Ovary (tissue), 10 donors: ENCODE results near the gene NEK4. TPM values are rescaled to one million over a fixed set of nuclear protein-coding genes. Genes with fewer than 3 reads are reported as not detected.

Experiments
- DNase-seq, 5 donors: peaks; one replicate each; pipeline ENCODE4 v3.0.0-alpha.2; 2019 to 2020
- H3K27ac ChIP-seq, 2 donors: fragments of 200-600 bp; one replicate each; pipeline versions ENCODE4 v1.5.1 to v1.8.0; 2019 to 2022
- H3K27me3 ChIP-seq: fragments of 200-600 bp; one replicate; pipeline ENCODE4 v1.8.0; 2022
- H3K36me3 ChIP-seq: fragments of 200-600 bp; sonication (generic); one replicate; pipeline ENCODE4 v1.5.1; 2019
- H3K4me1 ChIP-seq: one replicate; pipeline ENCODE4 v1.8.1; 2013; ENCODE audit warnings: mild to moderate bottlenecking, moderate library complexity; ENCODE audit not compliant: insufficient read depth
- H3K4me3 ChIP-seq: fragments of 200-600 bp; sonication (generic); one replicate; pipeline ENCODE4 v1.5.1; 2017
- H3K9me3 ChIP-seq, 2 donors: fragments of 200-600 bp in 1 of 2; sonication (generic) in 1 of 2; one replicate each; pipeline versions ENCODE4 v1.5.1 to v1.8.1; 2013 to 2019; ENCODE audit warnings: mild to moderate bottlenecking in 1 of 2, moderate library complexity in 1 of 2
- EP300 ChIP-seq: sonication (generic); formaldehyde crosslinking; IDR thresholded peaks from one replicate; pipeline ENCODE4 v1.6.1; 2017; ENCODE audit warnings: antibody characterized with exemption
- POLR2A ChIP-seq: fragments of 450-650 bp; IDR thresholded peaks from one replicate; pipeline ENCODE4 v1.6.1; 2017; ENCODE audit warnings: antibody characterized with exemption, mild to moderate bottlenecking, moderate library complexity
- WGBS, 3 donors: extraction: QIAGEN DNeasy Blood & Tissue Kit in 1 of 3; methylation state at CpG; one replicate each; pipeline versions ENCODE4 v1.1.5 to v1.1.7; 2013 to 2017; 5-methylcytosine and 5-hydroxymethylcytosine counted together
- intact Hi-C, 4 donors: fragments of 100-400 bp; cut with DNase I; formaldehyde crosslinking; loops; one replicate each; pipeline versions ENCODE4 v1.11.0 to v1.15.1; 2022 to 2023
- long read RNA-seq, 3 donors: library from polyadenylated mRNA in 2 of 3; unstranded in 2 of 3; transcript quantifications; one replicate each; pipeline ENCODE4 v2.0.0 and lab custom pipeline, GENCODE V29; 2021 to 2026
- polyA plus RNA-seq, 2 donors: library from polyadenylated mRNA; stranded (reverse); fragments of 200-250 nt in 1 of 2; fragments of 350-450 nt in 1 of 2; fragmentation: Illumina TruSeq in 1 of 2; extraction: RNeasy Lipid Tissue Mini Kit (QIAGEN cat#74804) in 1 of 2; gene quantifications; one replicate each; pipeline ENCODE4 v1.2.3, GENCODE V29; 2013 to 2014
- total RNA-seq, 7 donors: library from RNA; depleted of rRNA in 2 of 7; stranded (reverse); fragments of >200 nt in 2 of 7; fragmentation: NEBNext Ultra II Directional in 3 of 7; extraction: Animal tissue kit (Norgen Biotek cat#: 25700) in 3 of 7; gene quantifications; one replicate each; pipeline versions ENCODE4 v1.1.0 to v1.2.4, GENCODE V29; 2016 to 2023
- TF ChIP-seq, protein P1 (sequence below), 3 donors: fragments of 450-650 bp in 2 of 3; fragments of 200-600 bp in 1 of 3; IDR thresholded peaks; one replicate each; pipeline versions ENCODE4 v1.5.1 to v1.8.0; 2016 to 2022; ENCODE audit warnings: antibody characterized with exemption in 3 of 3, mild to moderate bottlenecking in 1 of 3
- donor health status: DM: no; HTN: no; CAD: no; lungs with moderate emphysema.
- donor health status: DM: no; HTN: no; CAD: no.
- donor health status: Bipolar disorder and iron deficiency.
- donor health status: DM: yes; HTN: yes; CAD: no.
- donor health status: DM: no; HTN: no; CAD: no.
- donor health status: DM: yes; HTN: yes; CAD: no.

Gene NEK4
- total RNA-seq (10 to 100 TPM; 20.1 to 45.9 (median 32.8) TPM), polyA plus RNA-seq (10 to 100 TPM in 1 of 2 donors, 1 to 10 TPM in 1; 8.5 to 12.0 TPM)
- long read RNA-seq, donor 1, full-length matches to known transcripts = 1 of 21 reads
- long read RNA-seq, donor 1, partial matches to known transcripts = 13 of 21 reads
- long read RNA-seq, donor 1, other reads (novel, unspliced or antisense) = 7 of 21 reads
- long read RNA-seq, donor 2, full-length matches to known transcripts = 2 of 7 reads
- long read RNA-seq, donor 2, partial matches to known transcripts = 5 of 7 reads
- long read RNA-seq, donor 2, other reads (novel, unspliced or antisense) = 0 of 7 reads
- long read RNA-seq, donor 3, full-length matches to known transcripts = 18 of 46 reads
- long read RNA-seq, donor 3, partial matches to known transcripts = 15 of 46 reads
- long read RNA-seq, donor 3, other reads (novel, unspliced or antisense) = 13 of 46 reads

DNA sequence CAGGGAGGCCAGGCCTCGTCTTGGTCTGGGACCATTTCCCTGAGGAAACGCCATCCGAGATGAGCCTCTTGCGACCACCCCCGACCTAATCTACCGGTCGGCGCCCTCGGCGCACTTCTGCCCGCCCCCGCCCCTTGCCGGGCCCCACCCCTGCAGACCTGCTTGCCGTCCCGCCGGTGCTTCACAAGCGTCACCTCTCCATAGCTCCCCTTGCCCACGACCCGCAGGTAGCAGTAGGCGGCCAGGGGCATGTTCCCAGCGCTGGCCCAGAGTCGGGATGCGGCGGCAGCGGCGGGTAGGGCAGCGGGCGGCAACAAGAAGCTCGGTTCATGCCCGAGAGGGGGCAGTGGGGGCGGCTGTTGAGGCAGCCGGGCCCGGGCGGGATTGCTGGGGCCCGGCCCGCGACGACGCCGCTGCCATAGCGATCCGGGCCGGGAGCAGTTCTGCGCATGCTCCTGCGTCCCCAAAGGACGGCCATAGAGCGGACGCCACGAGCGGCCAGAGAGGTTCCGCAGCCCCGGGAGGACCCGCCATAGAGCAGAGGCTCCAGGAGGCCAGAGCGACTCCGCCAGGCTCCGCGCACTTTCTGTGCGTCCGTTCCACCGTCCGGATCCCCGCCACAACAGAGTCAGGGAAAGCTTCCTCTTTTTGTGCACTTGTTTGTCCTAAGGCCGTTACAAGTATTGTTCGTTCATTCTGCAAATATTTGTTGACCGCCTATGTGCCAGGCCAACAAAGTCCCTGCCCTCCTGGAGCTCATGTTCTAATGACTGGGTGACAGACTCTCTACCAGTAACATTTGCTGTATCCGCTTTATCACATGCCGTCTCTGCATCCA lies at the start of gene NEK4:
TSS of gene NEK4 (minus strand) at position 445 of the 838 bp plus-strand sequence. CDS start at position 251, 194 bp downstream.
- TF ChIP-seq, protein P1, sequence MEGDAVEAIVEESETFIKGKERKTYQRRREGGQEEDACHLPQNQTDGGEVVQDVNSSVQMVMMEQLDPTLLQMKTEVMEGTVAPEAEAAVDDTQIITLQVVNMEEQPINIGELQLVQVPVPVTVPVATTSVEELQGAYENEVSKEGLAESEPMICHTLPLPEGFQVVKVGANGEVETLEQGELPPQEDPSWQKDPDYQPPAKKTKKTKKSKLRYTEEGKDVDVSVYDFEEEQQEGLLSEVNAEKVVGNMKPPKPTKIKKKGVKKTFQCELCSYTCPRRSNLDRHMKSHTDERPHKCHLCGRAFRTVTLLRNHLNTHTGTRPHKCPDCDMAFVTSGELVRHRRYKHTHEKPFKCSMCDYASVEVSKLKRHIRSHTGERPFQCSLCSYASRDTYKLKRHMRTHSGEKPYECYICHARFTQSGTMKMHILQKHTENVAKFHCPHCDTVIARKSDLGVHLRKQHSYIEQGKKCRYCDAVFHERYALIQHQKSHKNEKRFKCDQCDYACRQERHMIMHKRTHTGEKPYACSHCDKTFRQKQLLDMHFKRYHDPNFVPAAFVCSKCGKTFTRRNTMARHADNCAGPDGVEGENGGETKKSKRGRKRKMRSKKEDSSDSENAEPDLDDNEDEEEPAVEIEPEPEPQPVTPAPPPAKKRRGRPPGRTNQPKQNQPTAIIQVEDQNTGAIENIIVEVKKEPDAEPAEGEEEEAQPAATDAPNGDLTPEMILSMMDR (IDR thresholded peaks at IDR 0.05) = peak in 1 of 3 donors; percentile 6
- no peak for TF ChIP-seq EP300
- no peak for TF ChIP-seq POLR2A
- Histone ChIP-seq H3K27ac (peak within 1 kb of the TSS in 1 of 2 donors; percentile 58), H3K4me1 (peaks cover 2% of the 10 kb centered on the region), H3K27me3 (no peaks in the 10 kb centered on the region), H3K4me3 (peak within 1 kb of the TSS; percentile 75), H3K9me3 (no peaks in the 10 kb centered on the region), H3K36me3 (no peaks in the 10 kb centered on the region)
- WGBS, 3 donors = 0 to 1% (median 0%) methylated on average over 57 to 67 of the region's 67 CpGs
- peak; percentile 88 to 95 (median 90) for DNase-seq
- intact Hi-C loops = no loop called here

DNA sequence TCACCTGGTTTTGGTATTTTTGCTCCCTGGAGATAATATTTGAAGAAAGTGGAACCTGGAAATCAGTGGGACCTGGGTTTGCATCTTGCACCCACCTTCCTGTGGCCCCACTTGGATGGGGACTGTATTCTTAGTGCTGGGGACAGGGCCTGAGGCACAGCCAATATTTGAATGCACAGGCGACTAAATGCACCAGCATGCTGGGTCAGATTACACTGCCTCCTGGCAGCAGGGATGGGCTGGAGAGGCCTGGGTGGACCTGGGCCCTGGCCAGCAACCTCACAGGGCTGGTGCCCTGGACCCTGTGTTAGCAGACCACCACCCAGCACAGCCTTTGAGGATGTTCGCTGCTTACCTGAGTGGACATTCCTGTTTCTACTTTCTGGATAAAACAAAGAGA lies 49.2 kb upstream of the NEK4 start:
- H3K27ac ChIP-seq = no peak overlapping the region
- no peak for TF ChIP-seq POLR2A
- no peak for TF ChIP-seq EP300
- TF ChIP-seq, protein P1 (IDR thresholded peaks at IDR 0.05) = no peak
- no peaks in the 10 kb centered on the region for H3K4me1 ChIP-seq
- no peak overlapping the region for H3K4me3 ChIP-seq
- WGBS, 3 donors = 83 to 88% (median 84%) methylated on average over 2 of the region's 2 CpGs
- H3K9me3 ChIP-seq = no peaks in the 10 kb centered on the region
- no peak for DNase-seq
- intact Hi-C loops = no loop called here
- H3K36me3 ChIP-seq = no peaks in the 10 kb centered on the region
- H3K27me3 ChIP-seq = no peaks in the 10 kb centered on the region

DNA sequence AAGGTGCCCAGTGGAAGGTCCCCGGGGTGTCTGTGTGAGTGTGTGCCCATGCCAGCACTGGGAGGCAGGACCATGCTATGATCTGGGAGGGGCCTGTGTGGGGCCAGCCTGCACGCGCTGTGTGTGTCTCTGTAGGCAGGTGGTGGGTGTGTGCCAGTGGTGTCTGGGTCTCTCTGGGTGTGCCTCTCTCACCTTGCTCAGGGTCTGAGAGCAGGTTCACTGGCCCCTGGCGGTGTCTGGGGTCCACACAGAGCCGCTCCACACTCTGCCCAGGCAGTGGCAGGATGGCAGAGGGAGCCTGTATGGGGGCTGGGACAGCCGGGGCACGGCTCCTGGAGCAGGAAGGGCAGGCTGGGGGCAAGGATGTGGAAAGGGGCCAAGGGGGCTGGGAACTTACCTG lies 47.1 kb upstream of the NEK4 start:
- intact Hi-C loops = no loop called here
- Histone ChIP-seq H3K27me3 (no peaks in the 10 kb centered on the region), H3K36me3 (no peaks in the 10 kb centered on the region), H3K4me3 (no peak overlapping the region), H3K4me1 (no peaks in the 10 kb centered on the region), H3K9me3 (no peaks in the 10 kb centered on the region), H3K27ac (no peak overlapping the region)
- 89 to 98% (median 94%) methylated on average over 7 of the region's 7 CpGs for WGBS, 3 donors
- DNase-seq = no peak
- no peak for TF ChIP-seq EP300

DNA sequence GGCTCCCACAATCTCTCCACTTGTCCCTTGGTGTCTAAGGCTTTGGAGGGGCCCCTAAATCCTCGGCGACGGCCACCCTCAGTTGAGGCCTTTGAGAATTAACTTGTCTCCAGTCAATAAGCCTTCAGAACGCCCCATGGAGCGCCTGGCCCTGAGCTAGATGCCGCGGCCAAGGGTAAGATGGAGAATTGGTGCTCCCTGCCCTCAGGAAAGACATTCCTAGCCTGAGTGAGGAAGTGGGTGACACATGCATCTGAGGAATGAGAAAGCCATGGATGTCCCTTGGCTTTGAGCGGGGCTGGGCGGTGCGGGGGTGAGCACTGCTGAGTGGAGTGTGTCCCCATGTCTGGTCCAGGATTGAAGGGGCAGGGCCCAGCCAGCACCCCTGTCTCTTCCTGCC lies 46.5 kb upstream of the NEK4 start:
- Histone ChIP-seq H3K9me3 (no peaks in the 10 kb centered on the region), H3K27me3 (no peaks in the 10 kb centered on the region), H3K4me3 (no peak overlapping the region), H3K27ac (no peak overlapping the region), H3K4me1 (no peaks in the 10 kb centered on the region), H3K36me3 (no peaks in the 10 kb centered on the region)
- intact Hi-C loops = no loop called here
- TF ChIP-seq POLR2A (no peak), EP300 (no peak)
- TF ChIP-seq, protein P1 (IDR thresholded peaks at IDR 0.05) = no peak
- WGBS, 3 donors = 92 to 98% (median 95%) methylated on average over 10 of the region's 10 CpGs
- no peak for DNase-seq
